GM23338 (cell line): ENCODE measurements around the gene ETV5. TPM values are rescaled to one million over a fixed set of nuclear protein-coding genes. Genes with fewer than 3 reads are reported as not detected.
A peak's percentile ranks its signal among the peaks of the same experiment; 100 is the strongest.

Experiments used
- ATAC-seq: fragments of 200-7000 bp; cut with Tn5 transposase; 3 replicates; pipeline ENCODE4 v1.9.1; 2020
- DNase-seq: peaks from one replicate; pipeline ENCODE4 v3.0.0-alpha.2; 2015; ENCODE audit warnings: low spot score
- H2AFZ ChIP-seq: fragments of 200-600 bp; sonication (generic); 2 replicates; pipeline ENCODE4 v1.8.0; 2016; ENCODE audit warnings: antibody characterized with exemption, mild to moderate bottlenecking, moderate library complexity
- H3F3A ChIP-seq: fragments of 200-600 bp; sonication (generic); replicated peaks from 2 replicates; pipeline ENCODE4 v1.8.0; 2017; ENCODE audit warnings: antibody characterized with exemption, mixed run types, low read depth
- H3K27ac ChIP-seq: fragments of 200-600 bp; sonication (generic); 2 replicates; pipeline ENCODE4 v1.6.1; 2016; ENCODE audit warnings: low read depth
- H3K27me3 ChIP-seq: fragments of 200-600 bp; sonication (generic); 2 replicates; pipeline ENCODE4 v1.8.0; 2016; ENCODE audit warnings: mild to moderate bottlenecking, mixed run types, moderate library complexity; ENCODE audit not compliant: insufficient read depth
- H3K36me3 ChIP-seq: fragments of 200-600 bp; sonication (generic); 2 replicates; pipeline ENCODE4 v1.8.0; 2016; ENCODE audit warnings: mild to moderate bottlenecking; ENCODE audit not compliant: insufficient read depth
- H3K4me1 ChIP-seq: fragments of 200-600 bp; sonication (generic); 2 replicates; pipeline ENCODE4 v1.8.0; 2016; ENCODE audit warnings: mild to moderate bottlenecking, moderate library complexity; ENCODE audit not compliant: insufficient read depth
- H3K4me2 ChIP-seq: fragments of 200-600 bp; sonication (generic); 2 replicates; pipeline ENCODE4 v1.7.1; 2017; ENCODE audit warnings: mixed run types
- H3K4me3 ChIP-seq: fragments of 200-600 bp; sonication (generic); 2 replicates; pipeline ENCODE4 v1.6.1; 2016; ENCODE audit warnings: mixed run types
- H3K79me2 ChIP-seq: fragments of 200-600 bp; sonication (generic); replicated peaks from 2 replicates; pipeline ENCODE4 v1.8.0; 2017; ENCODE audit warnings: mild to moderate bottlenecking; ENCODE audit not compliant: insufficient read depth
- H3K9me2 ChIP-seq: fragments of 200-600 bp; sonication (generic); 2 replicates; pipeline ENCODE4 v1.8.0; 2017; ENCODE audit not compliant: insufficient read depth
- H4K20me1 ChIP-seq: fragments of 200-600 bp; sonication (generic); replicated peaks from 2 replicates; pipeline ENCODE4 v1.8.0; 2017; ENCODE audit warnings: mild to moderate bottlenecking; ENCODE audit not compliant: insufficient read depth
- H3K27ac Mint-ChIP-seq: 2 replicates; pipeline ENCODE4 v1.8.0; 2020; ENCODE audit warnings: inconsistent platforms, mild to moderate bottlenecking, moderate library complexity, mixed read lengths
- H3K27me3 Mint-ChIP-seq: 3 replicates; pipeline ENCODE4 v1.8.0; 2022; ENCODE audit warnings: low read depth, mild to moderate bottlenecking, moderate library complexity, mixed read lengths, inconsistent platforms; ENCODE audit not compliant: insufficient read depth, poor library complexity
- H3K36me3 Mint-ChIP-seq: 3 replicates; pipeline ENCODE4 v1.8.0; 2021; ENCODE audit warnings: low read depth, mild to moderate bottlenecking, inconsistent platforms, moderate library complexity, mixed read lengths
- H3K4me1 Mint-ChIP-seq: 3 replicates; pipeline ENCODE4 v1.8.0; 2020; ENCODE audit warnings: mild to moderate bottlenecking, inconsistent platforms, mixed read lengths
- H3K4me3 Mint-ChIP-seq: 3 replicates; pipeline ENCODE4 v1.8.0; 2021; ENCODE audit warnings: moderate library complexity, mild to moderate bottlenecking, inconsistent platforms, mixed read lengths
- H3K9me3 Mint-ChIP-seq: 3 replicates; pipeline ENCODE4 v1.8.0; 2020; ENCODE audit warnings: moderate library complexity, mild to moderate bottlenecking, inconsistent platforms, mixed read lengths
- CREB1 ChIP-seq: fragments of 250-450 bp; sonication (Bioruptor Pico); IDR thresholded peaks from 2 replicates; pipeline ENCODE4 v1.5.0; 2020; ENCODE audit warnings: low read depth, mild to moderate bottlenecking, moderate library complexity
- CTCF ChIP-seq, 2 experiments: fragments of 200-600 bp in 1 of 2; sonication (generic) in 1 of 2; conservative IDR thresholded peaks; 2 replicates each; pipeline versions ENCODE4 v1.5.1 to v1.6.1; 2016 to 2017; ENCODE audit warnings: antibody characterized with exemption in 2 of 2, low read depth in 2 of 2, mild to moderate bottlenecking in 2 of 2, moderate library complexity in 1 of 2
- EZH2 ChIP-seq: fragments of 200-600 bp; sonication (generic); IDR thresholded peaks from one replicate; pipeline ENCODE4 v1.8.0; 2017; ENCODE audit warnings: antibody characterized with exemption, mild to moderate bottlenecking, low read depth; ENCODE audit not compliant: unreplicated experiment
- EZH2phosphoT487 ChIP-seq: fragments of 200-600 bp; sonication (generic); IDR thresholded peaks from one replicate; pipeline ENCODE4 v1.8.1; 2018; ENCODE audit warnings: antibody characterized with exemption; ENCODE audit not compliant: unreplicated experiment
- JUNB ChIP-seq: IDR thresholded peaks from one replicate; pipeline ENCODE4 v1.6.1; 2016; ENCODE audit warnings: antibody characterized with exemption; ENCODE audit not compliant: unreplicated experiment
- NANOG ChIP-seq: IDR thresholded peaks from 2 replicates; pipeline ENCODE4 v1.6.1; 2016; ENCODE audit warnings: antibody characterized with exemption, borderline replicate concordance
- POLR2AphosphoS5 ChIP-seq: IDR thresholded peaks from 2 replicates; pipeline ENCODE4 v1.6.1; 2016; ENCODE audit warnings: antibody characterized with exemption, low read depth
- REST ChIP-seq: IDR thresholded peaks from one replicate; pipeline ENCODE4 v1.6.1; 2018; ENCODE audit warnings: antibody characterized with exemption; ENCODE audit not compliant: unreplicated experiment
- STAT1 ChIP-seq: IDR thresholded peaks from one replicate; pipeline ENCODE4 v1.6.1; 2016; ENCODE audit warnings: antibody characterized with exemption; ENCODE audit not compliant: unreplicated experiment
- ZNF114 ChIP-seq: fragments of 250-450 bp; sonication (Bioruptor Pico); IDR thresholded peaks from 2 replicates; pipeline ENCODE4 v1.5.0; 2020; ENCODE audit warnings: mild to moderate bottlenecking, moderate library complexity
- ZNF331 ChIP-seq: fragments of 250-450 bp; sonication (Bioruptor Pico); IDR thresholded peaks from 2 replicates; pipeline ENCODE4 v1.5.0; 2020; ENCODE audit warnings: low read depth, mild to moderate bottlenecking, moderate library complexity
- polyA plus RNA-seq: library from polyadenylated mRNA; unstranded; fragments of >200 nt; fragmentation: Nextera tagmentation; extraction: Ambion mirVana; gene quantifications from 2 replicates; pipeline ENCODE4 v1.2.1, GENCODE V29; 2016
- total RNA-seq: library from RNA; depleted of rRNA; stranded (reverse); fragments of >200 nt; shearing (Covaris generic); gene quantifications from 2 replicates; pipeline ENCODE4 v1.2.3, GENCODE V29; 2014
- TF ChIP-seq, protein P1 (sequence below): fragments of 250-450 bp; sonication (Bioruptor Pico); IDR thresholded peaks from 2 replicates; pipeline ENCODE4 v1.5.0; 2020; ENCODE audit warnings: mild to moderate bottlenecking, moderate library complexity

Gene ETV5
- total and polyA plus RNA-seq, 2 experiments from 2014 or later: 33.5 to 57.1 TPM

DNA sequence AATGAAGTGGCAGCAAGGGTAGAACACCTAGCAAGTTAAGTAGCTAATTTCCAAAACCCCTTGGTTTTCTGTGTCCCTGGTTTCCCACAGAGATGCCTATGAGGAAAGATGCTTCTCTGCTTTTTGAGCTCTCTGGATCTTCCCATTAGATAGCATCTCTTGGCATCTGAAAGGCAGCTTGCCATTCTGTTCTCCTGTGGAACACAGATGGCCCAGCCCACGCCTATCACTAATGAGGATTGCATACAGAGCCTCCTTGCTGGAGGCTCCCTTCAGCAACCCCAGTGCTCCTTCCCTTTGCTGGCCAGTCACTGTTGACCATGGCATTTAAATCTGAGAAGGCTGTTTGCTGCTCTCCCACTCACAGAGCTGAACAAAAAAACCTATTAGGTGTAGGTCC is 34.4 kb upstream of the ETV5 start:
- no peaks in the 10 kb centered on the region for H3K9me3 Mint-ChIP-seq
- no peak for DNase-seq
- H3K36me3 ChIP-seq: no peaks in the 10 kb centered on the region
- no peak for ATAC-seq
- H3K27ac ChIP-seq: no peak overlapping the region
- no peak overlapping the region for H3K4me2 ChIP-seq
- no peaks in the 10 kb centered on the region for H3K36me3 Mint-ChIP-seq
- TF ChIP-seq ZNF331 (CRISPR knock-in tag): no peak
- TF ChIP-seq REST: no peak
- no peak for TF ChIP-seq CREB1
- TF ChIP-seq POLR2AphosphoS5: no peak
- no peak for TF ChIP-seq CTCF (conservative IDR thresholded peaks at IDR 0.05; ENCODE audit: low read depth in 2 of 2)
- no peak for TF ChIP-seq NANOG
- TF ChIP-seq EZH2phosphoT487: no peak
- no peak for TF ChIP-seq ZNF114 (CRISPR knock-in tag)
- TF ChIP-seq STAT1: no peak
- TF ChIP-seq, protein P1, sequence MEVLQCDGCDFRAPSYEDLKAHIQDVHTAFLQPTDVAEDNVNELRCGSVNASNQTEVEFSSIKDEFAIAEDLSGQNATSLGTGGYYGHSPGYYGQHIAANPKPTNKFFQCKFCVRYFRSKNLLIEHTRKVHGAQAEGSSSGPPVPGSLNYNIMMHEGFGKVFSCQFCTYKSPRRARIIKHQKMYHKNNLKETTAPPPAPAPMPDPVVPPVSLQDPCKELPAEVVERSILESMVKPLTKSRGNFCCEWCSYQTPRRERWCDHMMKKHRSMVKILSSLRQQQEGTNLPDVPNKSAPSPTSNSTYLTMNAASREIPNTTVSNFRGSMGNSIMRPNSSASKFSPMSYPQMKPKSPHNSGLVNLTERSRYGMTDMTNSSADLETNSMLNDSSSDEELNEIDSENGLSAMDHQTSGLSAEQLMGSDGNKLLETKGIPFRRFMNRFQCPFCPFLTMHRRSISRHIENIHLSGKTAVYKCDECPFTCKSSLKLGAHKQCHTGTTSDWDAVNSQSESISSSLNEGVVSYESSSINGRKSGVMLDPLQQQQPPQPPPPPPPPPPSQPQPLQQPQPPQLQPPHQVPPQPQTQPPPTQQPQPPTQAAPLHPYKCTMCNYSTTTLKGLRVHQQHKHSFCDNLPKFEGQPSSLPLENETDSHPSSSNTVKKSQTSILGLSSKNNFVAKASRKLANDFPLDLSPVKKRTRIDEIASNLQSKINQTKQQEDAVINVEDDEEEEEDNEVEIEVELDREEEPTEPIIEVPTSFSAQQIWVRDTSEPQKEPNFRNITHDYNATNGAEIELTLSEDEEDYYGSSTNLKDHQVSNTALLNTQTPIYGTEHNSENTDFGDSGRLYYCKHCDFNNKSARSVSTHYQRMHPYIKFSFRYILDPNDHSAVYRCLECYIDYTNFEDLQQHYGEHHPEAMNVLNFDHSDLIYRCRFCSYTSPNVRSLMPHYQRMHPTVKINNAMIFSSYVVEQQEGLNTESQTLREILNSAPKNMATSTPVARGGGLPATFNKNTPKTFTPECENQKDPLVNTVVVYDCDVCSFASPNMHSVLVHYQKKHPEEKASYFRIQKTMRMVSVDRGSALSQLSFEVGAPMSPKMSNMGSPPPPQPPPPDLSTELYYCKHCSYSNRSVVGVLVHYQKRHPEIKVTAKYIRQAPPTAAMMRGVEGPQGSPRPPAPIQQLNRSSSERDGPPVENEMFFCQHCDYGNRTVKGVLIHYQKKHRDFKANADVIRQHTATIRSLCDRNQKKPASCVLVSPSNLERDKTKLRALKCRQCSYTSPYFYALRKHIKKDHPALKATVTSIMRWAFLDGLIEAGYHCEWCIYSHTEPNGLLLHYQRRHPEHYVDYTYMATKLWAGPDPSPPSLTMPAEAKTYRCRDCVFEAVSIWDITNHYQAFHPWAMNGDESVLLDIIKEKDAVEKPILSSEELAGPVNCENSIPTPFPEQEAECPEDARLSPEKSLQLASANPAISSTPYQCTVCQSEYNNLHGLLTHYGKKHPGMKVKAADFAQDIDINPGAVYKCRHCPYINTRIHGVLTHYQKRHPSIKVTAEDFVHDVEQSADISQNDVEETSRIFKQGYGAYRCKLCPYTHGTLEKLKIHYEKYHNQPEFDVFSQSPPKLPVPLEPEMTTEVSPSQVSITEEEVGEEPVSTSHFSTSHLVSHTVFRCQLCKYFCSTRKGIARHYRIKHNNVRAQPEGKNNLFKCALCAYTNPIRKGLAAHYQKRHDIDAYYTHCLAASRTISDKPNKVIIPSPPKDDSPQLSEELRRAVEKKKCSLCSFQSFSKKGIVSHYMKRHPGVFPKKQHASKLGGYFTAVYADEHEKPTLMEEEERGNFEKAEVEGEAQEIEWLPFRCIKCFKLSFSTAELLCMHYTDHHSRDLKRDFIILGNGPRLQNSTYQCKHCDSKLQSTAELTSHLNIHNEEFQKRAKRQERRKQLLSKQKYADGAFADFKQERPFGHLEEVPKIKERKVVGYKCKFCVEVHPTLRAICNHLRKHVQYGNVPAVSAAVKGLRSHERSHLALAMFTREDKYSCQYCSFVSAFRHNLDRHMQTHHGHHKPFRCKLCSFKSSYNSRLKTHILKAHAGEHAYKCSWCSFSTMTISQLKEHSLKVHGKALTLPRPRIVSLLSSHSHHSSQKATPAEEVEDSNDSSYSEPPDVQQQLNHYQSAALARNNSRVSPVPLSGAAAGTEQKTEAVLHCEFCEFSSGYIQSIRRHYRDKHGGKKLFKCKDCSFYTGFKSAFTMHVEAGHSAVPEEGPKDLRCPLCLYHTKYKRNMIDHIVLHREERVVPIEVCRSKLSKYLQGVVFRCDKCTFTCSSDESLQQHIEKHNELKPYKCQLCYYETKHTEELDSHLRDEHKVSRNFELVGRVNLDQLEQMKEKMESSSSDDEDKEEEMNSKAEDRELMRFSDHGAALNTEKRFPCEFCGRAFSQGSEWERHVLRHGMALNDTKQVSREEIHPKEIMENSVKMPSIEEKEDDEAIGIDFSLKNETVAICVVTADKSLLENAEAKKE (CRISPR knock-in tag): no peak
- TF ChIP-seq JUNB: no peak
- TF ChIP-seq EZH2: no peak
- H3K4me1 ChIP-seq: peaks cover 6% of the 10 kb centered on the region; the same call in 1 of the 2 replicates
- no peak overlapping the region for H3K4me3 Mint-ChIP-seq
- no peaks in the 10 kb centered on the region for H3K9me2 ChIP-seq
- H3F3A ChIP-seq: no peaks in the 10 kb centered on the region
- H3K4me1 Mint-ChIP-seq: peaks cover 13% of the 10 kb centered on the region
- peaks cover 4% of the 10 kb centered on the region for H3K27me3 Mint-ChIP-seq
- H2AFZ ChIP-seq: peak overlapping the region; percentile 18; the same call in 1 of the 2 replicates
- H4K20me1 ChIP-seq: no peaks in the 10 kb centered on the region
- no peak overlapping the region for H3K27ac Mint-ChIP-seq
- no peaks in the 10 kb centered on the region for H3K27me3 ChIP-seq
- no peak overlapping the region for H3K4me3 ChIP-seq
- no peaks in the 10 kb centered on the region for H3K79me2 ChIP-seq
